GM12878 (cell line): ENCODE data around the gene ALCAM. TPM values are rescaled to one million over a fixed set of nuclear protein-coding genes. Genes with fewer than 3 reads are reported as not detected.

Experiments
- ATAC-seq: fragments of 200-7000 bp; cut with Tn5 transposase; 3 replicates; pipeline ENCODE4 v1.9.1; 2020; ENCODE audit warnings: mild to moderate bottlenecking, moderate library complexity
- BruUV-seq: library from RNA; stranded (reverse); fragments of 400-500 nt; replicated peaks from 2 replicates; lab custom pipeline; 2021; lab: Mats Ljungman, UMichigan
- CTCF ChIA-PET: fragments of 300-600 bp; sonication (Branson Sonifier 250); formaldehyde crosslinking; extraction: SDS; loops from one replicate; lab custom pipeline; 2021; ENCODE audit warnings: inconsistent platforms; lab: Yijun Ruan, JAX
- POLR2A ChIA-PET: fragments of 350-600 bp; formaldehyde crosslinking; extraction: SDS; loops from one replicate; lab custom pipeline; 2021; ENCODE audit warnings: inconsistent platforms; lab: Charles Lee
- RAD21 ChIA-PET: fragments of 300-600 bp; sonication (Branson Sonifier 250); formaldehyde crosslinking; loops from one replicate; lab custom pipeline; 2023; ENCODE audit warnings: antibody characterized with exemption; ENCODE audit not compliant: unreplicated experiment; lab: Charles Lee
- SMC1A ChIA-PET: fragments of 300-600 bp; sonication (Branson Sonifier 250); formaldehyde crosslinking; loops from one replicate; lab custom pipeline; 2023; ENCODE audit not compliant: unreplicated experiment, uncharacterized antibody; lab: Charles Lee
- DNase-seq: peaks from one replicate; pipeline ENCODE4 v3.0.0-alpha.2; 2011; ENCODE audit warnings: low read depth, low spot score
- FAIRE-seq: peaks from 3 replicates; lab custom pipeline; 2011; peaks lifted over from hg19 to GRCh38; lab: Jason Lieb, UNC
- H2AFZ ChIP-seq: 2 replicates; pipeline ENCODE4 v1.6.0; 2011; ENCODE audit warnings: low read depth, low read length, control low read depth; ENCODE audit not compliant: control insufficient read depth
- H3K27ac ChIP-seq: 2 replicates; pipeline ENCODE4 v1.5.1; 2011; ENCODE audit warnings: control low read depth; ENCODE audit not compliant: control insufficient read depth, insufficient read depth
- H3K27me3 ChIP-seq, 2 experiments: replicated peaks in 1 of 2; 2 replicates each; pipeline versions ENCODE4 v1.6.0 to v1.6.1; 2011; ENCODE audit warnings: low read length in 1 of 2; ENCODE audit not compliant: control insufficient read depth in 2 of 2, insufficient read depth in 2 of 2
- H3K36me3 ChIP-seq, 2 experiments: 2 replicates each; pipeline ENCODE4 v1.5.1; 2011; ENCODE audit warnings: low read length in 1 of 2; ENCODE audit not compliant: control insufficient read depth in 2 of 2, insufficient read depth in 2 of 2
- H3K4me1 ChIP-seq: 2 replicates; pipeline ENCODE4 v1.6.1; 2011; ENCODE audit warnings: mild to moderate bottlenecking, low read length, moderate library complexity, mixed read lengths; ENCODE audit not compliant: control insufficient read depth, insufficient read depth
- H3K4me2 ChIP-seq: 2 replicates; pipeline ENCODE4 v1.6.0; 2011; ENCODE audit warnings: control low read depth; ENCODE audit not compliant: control insufficient read depth, insufficient read depth
- H3K4me3 ChIP-seq: fragments of 200-600 bp; sonication (generic); 2 replicates; pipeline ENCODE4 v1.5.1; 2016
- H3K79me2 ChIP-seq: 2 replicates; pipeline ENCODE4 v1.6.0; 2011; ENCODE audit warnings: low read length; ENCODE audit not compliant: control insufficient read depth, insufficient read depth
- H3K9ac ChIP-seq: 2 replicates; pipeline ENCODE4 v1.8.0; 2011; ENCODE audit warnings: low read length, control low read depth, mixed read lengths; ENCODE audit not compliant: control insufficient read depth, insufficient read depth
- H3K9me3 ChIP-seq: replicated peaks from 3 replicates; pipeline ENCODE4 v1.5.1; 2011; ENCODE audit warnings: mild to moderate bottlenecking, low read length; ENCODE audit not compliant: control insufficient read depth, insufficient read depth
- H4K20me1 ChIP-seq: 2 replicates; pipeline ENCODE4 v1.6.0; 2011; ENCODE audit not compliant: control insufficient read depth, insufficient read depth
- CBX5 ChIP-seq: sonication (generic); IDR thresholded peaks from 2 replicates; pipeline ENCODE4 v1.6.1; 2016; ENCODE audit warnings: low read depth, moderate library complexity, mild to moderate bottlenecking, inconsistent platforms
- KDM1A ChIP-seq: fragments of 200-600 bp; sonication (generic); IDR thresholded peaks from 2 replicates; pipeline ENCODE4 v1.6.1; 2016; ENCODE audit warnings: borderline replicate concordance
- MTA2 ChIP-seq: fragments of 450-650 bp; IDR thresholded peaks from 2 replicates; pipeline ENCODE4 v1.6.1; 2016; ENCODE audit warnings: low read depth, mild to moderate bottlenecking, moderate library complexity
- NRF1 ChIP-seq: conservative IDR thresholded peaks from 2 replicates; pipeline ENCODE4 v1.6.1; 2011; ENCODE audit warnings: mild to moderate bottlenecking, low read depth, low read length, improper control_type of control experiment
- PAX8 ChIP-seq: fragments of 450-650 bp; IDR thresholded peaks from 2 replicates; pipeline ENCODE4 v1.6.1; 2017; ENCODE audit warnings: mild to moderate bottlenecking, moderate library complexity
- RCOR1 ChIP-seq: conservative IDR thresholded peaks from 2 replicates; pipeline ENCODE4 v1.6.1; 2012; ENCODE audit warnings: low read depth, low read length, improper control_type of control experiment
- TCF7 ChIP-seq: IDR thresholded peaks from 2 replicates; pipeline ENCODE4 v1.6.1; 2014; ENCODE audit warnings: antibody characterized with exemption, borderline replicate concordance
- YBX1 ChIP-seq: fragments of 450-650 bp; IDR thresholded peaks from 2 replicates; pipeline ENCODE4 v1.6.1; 2016; ENCODE audit warnings: antibody characterized with exemption
- ZZZ3 ChIP-seq: IDR thresholded peaks from 2 replicates; pipeline ENCODE4 v1.6.1; 2011; ENCODE audit warnings: low read depth; ENCODE audit not compliant: control insufficient read depth, insufficient read length
- WGBS: methylation state at CpG from one replicate; pipeline ENCODE4 v1.1.6; 2016; ENCODE audit warnings: low lambda C conversion rate; ENCODE audit not compliant: insufficient replicate concordance, insufficient coverage; ENCODE audit errors: missing lambda C conversion rate; 5-methylcytosine and 5-hydroxymethylcytosine counted together
- in situ Hi-C: fragments of 300-500 bp; cut with MboI; formaldehyde crosslinking; loops from 9 replicates; pipeline ENCODE4 v1.14.3; 2018; ENCODE audit warnings: mixed read lengths
- intact Hi-C: fragments of 100-400 bp; cut with micrococcal nuclease; formaldehyde crosslinking; loops from one replicate; pipeline ENCODE4 v1.14.2; 2022; ENCODE audit not compliant: unreplicated experiment
- polyA plus RNA-seq, 11 experiments: library from polyadenylated mRNA; depleted of rRNA in 4 of 11; unstranded in 6 of 11; stranded (reverse) in 5 of 11; fragments of >200 nt; fragmentation: Nextera tagmentation in 4 of 11; fragmentation: Illumina TruSeq in 1 of 11; extraction: Ambion mirVana in 4 of 11; extraction: Trizol in 1 of 11; gene quantifications; 1 replicate in 1 of 11; 2 replicates in 10 of 11; pipeline versions ENCODE4 v1.2.1 to v1.2.3, GENCODE V29; 2011 to 2016; ENCODE audit warnings: inconsistent platforms in 2 of 11, missing spikeins in 2 of 11, low read depth in 1 of 11
- total RNA-seq, 4 experiments: library from RNA; depleted of rRNA in 3 of 4; stranded (reverse); fragments of >200 nt in 3 of 4; fragmentation: Illumina TruSeq in 1 of 4; extraction: Trizol in 1 of 4; gene quantifications; 2 replicates each; pipeline versions ENCODE4 v1.2.1 to v1.2.3, GENCODE V29; 2013 to 2021
- TF ChIP-seq, protein P1 (sequence below): IDR thresholded peaks from 2 replicates; pipeline ENCODE4 v1.6.1; 2012; ENCODE audit warnings: low read depth, low read length, improper control_type of control experiment
- TF ChIP-seq, protein P2 (sequence below): IDR thresholded peaks from 2 replicates; pipeline ENCODE4 v1.6.1; 2012; ENCODE audit warnings: mild to moderate bottlenecking, low read depth, low read length
- TF ChIP-seq, protein P3 (sequence below): fragments of 450-650 bp; IDR thresholded peaks from 2 replicates; pipeline ENCODE4 v1.6.1; 2017; ENCODE audit warnings: antibody characterized with exemption, mild to moderate bottlenecking, moderate library complexity

Gene ALCAM
- total and polyA plus RNA-seq, 10 of the 15 experiments (the other 5 are each of a cell fraction or from before 2014, with no cell fraction given), result 12.2 to 54.2 (median 32.6) TPM

GRCh38 chr3:105523501-105523900 is 156.8 kb downstream of the ALCAM start:
- TF ChIP-seq ZZZ3, result no peak
- TF ChIP-seq RCOR1, result no peak
- no peak for TF ChIP-seq MTA2
- no peak for TF ChIP-seq KDM1A
- TF ChIP-seq PAX8, result no peak
- TF ChIP-seq, protein P1, sequence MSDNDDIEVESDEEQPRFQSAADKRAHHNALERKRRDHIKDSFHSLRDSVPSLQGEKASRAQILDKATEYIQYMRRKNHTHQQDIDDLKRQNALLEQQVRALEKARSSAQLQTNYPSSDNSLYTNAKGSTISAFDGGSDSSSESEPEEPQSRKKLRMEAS, result no peak
- TF ChIP-seq NRF1, result no peak
- no peak for TF ChIP-seq TCF7
- TF ChIP-seq, protein P2, sequence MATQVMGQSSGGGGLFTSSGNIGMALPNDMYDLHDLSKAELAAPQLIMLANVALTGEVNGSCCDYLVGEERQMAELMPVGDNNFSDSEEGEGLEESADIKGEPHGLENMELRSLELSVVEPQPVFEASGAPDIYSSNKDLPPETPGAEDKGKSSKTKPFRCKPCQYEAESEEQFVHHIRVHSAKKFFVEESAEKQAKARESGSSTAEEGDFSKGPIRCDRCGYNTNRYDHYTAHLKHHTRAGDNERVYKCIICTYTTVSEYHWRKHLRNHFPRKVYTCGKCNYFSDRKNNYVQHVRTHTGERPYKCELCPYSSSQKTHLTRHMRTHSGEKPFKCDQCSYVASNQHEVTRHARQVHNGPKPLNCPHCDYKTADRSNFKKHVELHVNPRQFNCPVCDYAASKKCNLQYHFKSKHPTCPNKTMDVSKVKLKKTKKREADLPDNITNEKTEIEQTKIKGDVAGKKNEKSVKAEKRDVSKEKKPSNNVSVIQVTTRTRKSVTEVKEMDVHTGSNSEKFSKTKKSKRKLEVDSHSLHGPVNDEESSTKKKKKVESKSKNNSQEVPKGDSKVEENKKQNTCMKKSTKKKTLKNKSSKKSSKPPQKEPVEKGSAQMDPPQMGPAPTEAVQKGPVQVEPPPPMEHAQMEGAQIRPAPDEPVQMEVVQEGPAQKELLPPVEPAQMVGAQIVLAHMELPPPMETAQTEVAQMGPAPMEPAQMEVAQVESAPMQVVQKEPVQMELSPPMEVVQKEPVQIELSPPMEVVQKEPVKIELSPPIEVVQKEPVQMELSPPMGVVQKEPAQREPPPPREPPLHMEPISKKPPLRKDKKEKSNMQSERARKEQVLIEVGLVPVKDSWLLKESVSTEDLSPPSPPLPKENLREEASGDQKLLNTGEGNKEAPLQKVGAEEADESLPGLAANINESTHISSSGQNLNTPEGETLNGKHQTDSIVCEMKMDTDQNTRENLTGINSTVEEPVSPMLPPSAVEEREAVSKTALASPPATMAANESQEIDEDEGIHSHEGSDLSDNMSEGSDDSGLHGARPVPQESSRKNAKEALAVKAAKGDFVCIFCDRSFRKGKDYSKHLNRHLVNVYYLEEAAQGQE, result no peak
- no peak for TF ChIP-seq YBX1
- TF ChIP-seq, protein P3, sequence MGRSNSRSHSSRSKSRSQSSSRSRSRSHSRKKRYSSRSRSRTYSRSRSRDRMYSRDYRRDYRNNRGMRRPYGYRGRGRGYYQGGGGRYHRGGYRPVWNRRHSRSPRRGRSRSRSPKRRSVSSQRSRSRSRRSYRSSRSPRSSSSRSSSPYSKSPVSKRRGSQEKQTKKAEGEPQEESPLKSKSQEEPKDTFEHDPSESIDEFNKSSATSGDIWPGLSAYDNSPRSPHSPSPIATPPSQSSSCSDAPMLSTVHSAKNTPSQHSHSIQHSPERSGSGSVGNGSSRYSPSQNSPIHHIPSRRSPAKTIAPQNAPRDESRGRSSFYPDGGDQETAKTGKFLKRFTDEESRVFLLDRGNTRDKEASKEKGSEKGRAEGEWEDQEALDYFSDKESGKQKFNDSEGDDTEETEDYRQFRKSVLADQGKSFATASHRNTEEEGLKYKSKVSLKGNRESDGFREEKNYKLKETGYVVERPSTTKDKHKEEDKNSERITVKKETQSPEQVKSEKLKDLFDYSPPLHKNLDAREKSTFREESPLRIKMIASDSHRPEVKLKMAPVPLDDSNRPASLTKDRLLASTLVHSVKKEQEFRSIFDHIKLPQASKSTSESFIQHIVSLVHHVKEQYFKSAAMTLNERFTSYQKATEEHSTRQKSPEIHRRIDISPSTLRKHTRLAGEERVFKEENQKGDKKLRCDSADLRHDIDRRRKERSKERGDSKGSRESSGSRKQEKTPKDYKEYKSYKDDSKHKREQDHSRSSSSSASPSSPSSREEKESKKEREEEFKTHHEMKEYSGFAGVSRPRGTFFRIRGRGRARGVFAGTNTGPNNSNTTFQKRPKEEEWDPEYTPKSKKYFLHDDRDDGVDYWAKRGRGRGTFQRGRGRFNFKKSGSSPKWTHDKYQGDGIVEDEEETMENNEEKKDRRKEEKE, result no peak
- no peak for TF ChIP-seq CBX5
- TF ChIP-seq, all 136 proteins: peak for 0
- Histone ChIP-seq H3K4me3 (no peak overlapping the region), H3K36me3 (peaks cover 0 to 7% of the 10 kb centered on the region in 2 experiments; a peak in 2 of 4 replicates), H3K4me1 (no peaks in the 10 kb centered on the region), H3K27me3 (no peaks in the 10 kb centered on the region), H2AFZ (no peak overlapping the region), H3K79me2 (no peaks in the 10 kb centered on the region), H4K20me1 (no peaks in the 10 kb centered on the region), H3K9me3 (no peaks in the 10 kb centered on the region), H3K4me2 (no peak overlapping the region), H3K9ac (no peak overlapping the region), H3K27ac (no peak overlapping the region)
- FAIRE-seq, result no peak
- in situ Hi-C loops, result loop anchor here (25.0 kb wide), 2 partner anchors 1236 to 1411 kb away; no protein-coding TSS in a partner anchor
- no peak for DNase-seq
- intact Hi-C loops, result no loop called here
- WGBS, result 95% methylated on average over 1 of the region's 1 CpG
- ChIA-PET POLR2A (no interaction called here), CTCF (interaction anchor here (1.0 kb wide), 1 partner anchor 16 kb away, joined by 3 read pairs; no protein-coding TSS in a partner anchor), SMC1A (interaction anchor here (0.6 to 1.0 kb wide), 2 partner anchors 154 to 1250 kb away, joined by 3 to 4 read pairs; no protein-coding TSS in a partner anchor), RAD21 (interaction anchor here (1.2 kb wide), 1 partner anchor 154 kb away, joined by 3 read pairs; no protein-coding TSS in a partner anchor)
- BruUV-seq, result no TSS peak
- no peak for ATAC-seq
